HepG2 (cell line): ENCODE results near the gene SATB2. TPM values are rescaled to one million over a fixed set of nuclear protein-coding genes. Genes with fewer than 3 reads are reported as not detected.

Experiments
- E2F2 ChIP-seq: sonication (generic); formaldehyde crosslinking; IDR thresholded peaks from 2 replicates; pipeline ENCODE4 v1.4.0; 2020; ENCODE audit warnings: missing genetic modification reagents, borderline replicate concordance
- JUNB ChIP-seq: sonication (generic); formaldehyde crosslinking; IDR thresholded peaks from 2 replicates; pipeline ENCODE4 v1.8.0; 2022; ENCODE audit warnings: missing genetic modification reagents, mild to moderate bottlenecking, borderline replicate concordance
- MED8 ChIP-seq: sonication (generic); formaldehyde crosslinking; IDR thresholded peaks from 2 replicates; pipeline ENCODE4 v1.8.1; 2023; ENCODE audit warnings: mild to moderate bottlenecking, missing genetic modification reagents; ENCODE audit not compliant: insufficient replicate concordance
- MXD3 ChIP-seq: IDR thresholded peaks from 2 replicates; pipeline ENCODE4 v1.6.1; 2016; ENCODE audit warnings: mild to moderate bottlenecking, missing biosample characterization, missing genetic modification reagents
- NR2F2 ChIP-seq: IDR thresholded peaks from 2 replicates; pipeline ENCODE4 v1.6.1; 2012; ENCODE audit warnings: low read depth, inconsistent platforms, borderline replicate concordance
- RERE ChIP-seq: IDR thresholded peaks from 2 replicates; pipeline ENCODE4 v1.6.1; 2016; ENCODE audit warnings: low read depth, missing genetic modification reagents, missing compliant biosample characterization
- U2AF1 ChIP-seq: fragments of 200-400 bp; formaldehyde crosslinking; optimal IDR thresholded peaks from 2 replicates; pipeline ENCODE3; 2017; ENCODE audit warnings: mild to moderate bottlenecking, low read depth, low read length
- ZBED4 ChIP-seq: sonication (generic); formaldehyde crosslinking; IDR thresholded peaks from 2 replicates; pipeline ENCODE4 v1.4.0; 2020; ENCODE audit warnings: missing genetic modification reagents, borderline replicate concordance
- polyA plus RNA-seq, 8 experiments: library from polyadenylated mRNA; depleted of rRNA in 3 of 8; stranded (reverse) in 7 of 8; unstranded in 1 of 8; fragments of >200 nt; fragmentation: Illumina TruSeq in 4 of 8; extraction: Trizol in 4 of 8; gene quantifications; 2 replicates each; pipeline versions ENCODE4 v1.2.1 to v1.2.3, GENCODE V29; 2011 to 2016; ENCODE audit warnings: low read depth in 4 of 8, missing spikeins in 1 of 8, mixed read lengths in 1 of 8; ENCODE audit not compliant: insufficient read depth in 1 of 8
- total RNA-seq, 5 experiments: library from RNA; depleted of rRNA; stranded (reverse); fragments of >200 nt; fragmentation: Illumina TruSeq; extraction: Trizol; gene quantifications; 2 replicates each; pipeline ENCODE4 v1.2.3, GENCODE V29; 2016; ENCODE audit warnings: low read depth in 1 of 5

SATB2 gene
- total and polyA plus RNA-seq, 2 of the 13 experiments (the other 11 are each of a cell fraction or from before 2014, with no cell fraction given), result 2.5 to 5.5 TPM

- no peak for TF ChIP-seq MXD3 (CRISPR knock-in tag)
- TF ChIP-seq RERE (CRISPR knock-in tag), result no peak
- TF ChIP-seq U2AF1, result no peak
- TF ChIP-seq JUNB (CRISPR knock-in tag), result no peak
- no peak for TF ChIP-seq MED8 (CRISPR knock-in tag)
- TF ChIP-seq NR2F2, result no peak
- TF ChIP-seq ZBED4, result no peak
- no peak for TF ChIP-seq E2F2 (CRISPR knock-in tag)
Observed at GRCh38 chr2:199449956-199450355, 7.8 kb downstream of the SATB2 start (continued).
